GM10266 (cell line): Measurements from ENCODE around the gene CHI3L1.

ENCODE experiments used
- DNase-seq: peaks from one replicate; pipeline ENCODE4 v3.0.0; 2012; ENCODE audit errors: extremely low spot score
- CTCF ChIP-seq: IDR thresholded peaks from 2 replicates; pipeline ENCODE4 v1.5.1; 2012; ENCODE audit warnings: mild to moderate bottlenecking, low read depth; ENCODE audit not compliant: control insufficient read depth, insufficient read depth; ENCODE audit errors: missing control alignments

Gene CHI3L1

GRCh38 chr1:203180611-203181330, 5.7 kb downstream of the CHI3L1 start:
- TF ChIP-seq CTCF: no peak
- DNase-seq: no peak

- DNase-seq: no peak
- TF ChIP-seq CTCF: no peak
Measured at GRCh38 chr1:203179667-203180005, 6.9 kb downstream of the CHI3L1 start.

GRCh38 chr1:203178821-203179666, 7.5 kb downstream of the CHI3L1 start:
- no peak for TF ChIP-seq CTCF
- no peak for DNase-seq

GRCh38 chr1:203178083-203178482, 8.4 kb downstream of the CHI3L1 start:
- no peak for DNase-seq
- no peak for TF ChIP-seq CTCF

GRCh38 chr1:203177470-203178039, 8.9 kb downstream of the CHI3L1 start:
- no peak for DNase-seq

GRCh38 chr1:203177036-203177405, 9.5 kb downstream of the CHI3L1 start:
- DNase-seq: no peak
- no peak for TF ChIP-seq CTCF

More at GRCh38 chr1:203177470-203178039, 8.9 kb downstream of the CHI3L1 start:
- TF ChIP-seq CTCF: no peak
